K562 treated with DMSO at 1 percent for 24 hours (cell line): ENCODE measurements around the gene PPP2CA. TPM values are rescaled to one million over a fixed set of nuclear protein-coding genes. Genes with fewer than 3 reads are reported as not detected.

ENCODE experiments used
- total RNA-seq: library from RNA; unstranded; fragments of 300-600 nt; gene quantifications from 2 replicates; pipeline ENCODE4 v1.2.3, GENCODE V29; 2022; ENCODE audit warnings: low read depth; ENCODE audit not compliant: insufficient read depth

The PPP2CA gene
- total RNA-seq, result 159 and 164 TPM in 2 replicates

GRCh38 chr5:134225780-134226440 lies at the start of gene PPP2CA:
Gene PPP2CA, minus strand, starts transcription at chr5:134226073. Its CDS starts 212 bp downstream, at chr5:134225861.

GRCh38 chr5:134176511-134177368 lies 49.1 kb downstream of the PPP2CA start, which contains the start of gene SKP1:
Gene SKP1, minus strand, starts transcription at chr5:134176950. Its CDS starts 2,928 bp downstream, at chr5:134174022.

Other genes with a start within 250 kb of the PPP2CA start
- 95.1 and 113 TPM in 2 replicates for gene VDAC1, start 221.1 kb downstream of the PPP2CA start, total RNA-seq
- gene TCF7, start 111.4 kb downstream of the PPP2CA start, total RNA-seq, result 6.2 and 7.8 TPM in 2 replicates
- gene SKP1, start 49.1 kb downstream of the PPP2CA start, total RNA-seq, result 443 and 470 TPM in 2 replicates
- gene CDKL3, start 141.1 kb upstream of the PPP2CA start, total RNA-seq, result 2.9 TPM in 1 of 2 replicates, not detected in the other
- 21.9 and 38.3 TPM in 2 replicates for gene UBE2B, start 145.5 kb upstream of the PPP2CA start, total RNA-seq
- 46.1 and 54.1 TPM in 2 replicates for gene CDKN2AIPNL, start 185.8 kb upstream of the PPP2CA start, total RNA-seq